ENCODE results near the gene KRT71.

GRCh38 chr12:52528641-52529143 is 24.3 kb downstream of the KRT71 start:
- TF ChIP-seq, protein P1, sequence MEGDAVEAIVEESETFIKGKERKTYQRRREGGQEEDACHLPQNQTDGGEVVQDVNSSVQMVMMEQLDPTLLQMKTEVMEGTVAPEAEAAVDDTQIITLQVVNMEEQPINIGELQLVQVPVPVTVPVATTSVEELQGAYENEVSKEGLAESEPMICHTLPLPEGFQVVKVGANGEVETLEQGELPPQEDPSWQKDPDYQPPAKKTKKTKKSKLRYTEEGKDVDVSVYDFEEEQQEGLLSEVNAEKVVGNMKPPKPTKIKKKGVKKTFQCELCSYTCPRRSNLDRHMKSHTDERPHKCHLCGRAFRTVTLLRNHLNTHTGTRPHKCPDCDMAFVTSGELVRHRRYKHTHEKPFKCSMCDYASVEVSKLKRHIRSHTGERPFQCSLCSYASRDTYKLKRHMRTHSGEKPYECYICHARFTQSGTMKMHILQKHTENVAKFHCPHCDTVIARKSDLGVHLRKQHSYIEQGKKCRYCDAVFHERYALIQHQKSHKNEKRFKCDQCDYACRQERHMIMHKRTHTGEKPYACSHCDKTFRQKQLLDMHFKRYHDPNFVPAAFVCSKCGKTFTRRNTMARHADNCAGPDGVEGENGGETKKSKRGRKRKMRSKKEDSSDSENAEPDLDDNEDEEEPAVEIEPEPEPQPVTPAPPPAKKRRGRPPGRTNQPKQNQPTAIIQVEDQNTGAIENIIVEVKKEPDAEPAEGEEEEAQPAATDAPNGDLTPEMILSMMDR (IDR thresholded peaks at IDR 0.05) = no peak
- TF ChIP-seq POLR2A (IDR thresholded peaks at IDR 0.05) = no peak
